ENCODE results near the gene ADRM1. TPM values are rescaled to one million over a fixed set of nuclear protein-coding genes. Genes with fewer than 3 reads are reported as not detected.

ADRM1 gene
- total RNA-seq, 4 donors from 2014 or later = 89.9 to 140 (median 117) TPM

- Histone ChIP-seq H3K27ac (peak overlapping the region in 2 of 3 donors; percentile 12 to 55), H3K9me3 (no peaks in the 10 kb centered on the region), H3K4me1 (peaks cover 23 to 24% of the 10 kb centered on the region in 2 donors), H3K4me3 (replicated peaks in 1 of 3) (no peak overlapping the region), H3K36me3 (peaks cover 43 to 48% of the 10 kb centered on the region in 2 donors), H3K27me3 (no peaks in the 10 kb centered on the region)
- TF ChIP-seq CTCF (IDR thresholded peaks at IDR 0.05) = no peak
- TF ChIP-seq POLR2A (IDR thresholded peaks at IDR 0.05) = no peak
- DNase-seq = peak; percentile 33 to 86
- WGBS, 2 donors = 49 to 83% methylated on average over 6 of the region's 6 CpGs
- intact Hi-C loops (cut with DNase I) = no loop called here
Measured at GRCh38 chr20:62276439-62276838, 26.4 kb upstream of the ADRM1 start.

DNA sequence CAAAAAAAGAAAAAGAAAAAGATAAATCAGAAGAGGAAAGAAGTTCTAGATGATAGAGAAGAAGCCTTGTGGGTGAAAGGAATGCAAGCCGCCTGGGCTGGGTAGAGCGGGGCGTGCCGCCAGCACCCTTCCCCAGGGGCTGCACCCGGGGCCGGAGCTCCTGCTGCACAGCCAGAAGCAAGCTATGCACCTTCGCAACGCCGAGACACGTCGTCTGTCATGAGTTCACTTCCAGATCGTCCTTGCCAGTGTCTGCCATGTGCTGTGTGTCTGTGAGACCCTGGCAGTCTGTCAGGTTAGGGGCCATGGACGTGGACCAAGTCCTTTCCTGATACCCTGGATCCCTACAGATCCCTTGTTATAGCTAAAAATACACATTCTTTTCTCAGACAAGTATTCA, 25.5 kb upstream of the ADRM1 start:
- Histone ChIP-seq H3K4me3 (replicated peaks in 1 of 3) (no peak overlapping the region), H3K36me3 (peaks cover 49% of the 10 kb centered on the region in 2 donors), H3K27ac (peak overlapping the region in 1 of 3 donors; percentile 12), H3K4me1 (peaks cover 23 to 24% of the 10 kb centered on the region in 2 donors), H3K9me3 (no peaks in the 10 kb centered on the region), H3K27me3 (no peaks in the 10 kb centered on the region)
- TF ChIP-seq POLR2A (IDR thresholded peaks at IDR 0.05) = no peak
- TF ChIP-seq CTCF (IDR thresholded peaks at IDR 0.05) = no peak
- WGBS, 2 donors = 79 to 81% methylated on average over 13 of the region's 13 CpGs
- no peak for DNase-seq
- intact Hi-C loops (cut with DNase I) = no loop called here

DNA sequence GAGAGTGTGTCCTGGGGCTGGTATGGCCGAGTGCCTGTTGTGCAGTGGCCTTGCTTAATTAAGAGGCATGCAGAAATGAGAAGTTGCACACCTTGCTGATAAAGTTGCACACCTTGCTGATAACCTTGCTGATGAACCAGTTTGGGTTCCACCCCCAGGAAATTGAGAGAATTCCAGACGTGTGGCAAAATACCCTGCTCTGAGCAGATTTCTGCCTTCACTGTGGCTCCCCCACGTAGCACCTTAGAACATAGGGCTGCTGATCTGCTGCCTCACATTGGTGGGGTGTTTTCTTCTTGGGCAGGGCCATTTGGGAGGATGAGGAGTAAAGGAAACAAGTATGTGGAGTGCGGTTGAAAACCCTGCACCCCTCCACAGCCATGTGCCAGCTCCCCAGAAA, 22.5 kb upstream of the ADRM1 start:
- TF ChIP-seq CTCF (IDR thresholded peaks at IDR 0.05) (no peak), POLR2A (IDR thresholded peaks at IDR 0.05) (no peak)

GRCh38 chr20:62281161-62281933, 21.4 kb upstream of the ADRM1 start:
- intact Hi-C loops (cut with DNase I) = no loop called here
- whole genome bisulfite sequencing, 2 donors = 93 to 94% methylated on average over 31 of the region's 31 CpGs
- H3K27me3 ChIP-seq = no peaks in the 10 kb centered on the region
- no peak overlapping the region for H3K4me3 ChIP-seq (replicated peaks in 1 of 3)
- no peaks in the 10 kb centered on the region for H3K9me3 ChIP-seq
- TF ChIP-seq POLR2A (IDR thresholded peaks at IDR 0.05) (no peak), CTCF (IDR thresholded peaks at IDR 0.05) (no peak)
- peaks cover 6 to 7% of the 10 kb centered on the region in 2 donors for H3K4me1 ChIP-seq
- no peak overlapping the region for H3K27ac ChIP-seq
- H3K36me3 ChIP-seq = peaks cover 56 to 59% of the 10 kb centered on the region in 2 donors
- no peak for DNase-seq

More for the DNA sequence above, 22.5 kb upstream of the ADRM1 start:
- Histone ChIP-seq H3K36me3 (peaks cover 51 to 53% of the 10 kb centered on the region in 2 donors), H3K9me3 (no peaks in the 10 kb centered on the region), H3K4me3 (replicated peaks in 1 of 3) (no peak overlapping the region), H3K27me3 (no peaks in the 10 kb centered on the region), H3K27ac (no peak overlapping the region), H3K4me1 (peaks cover 12 to 16% of the 10 kb centered on the region in 2 donors)
- intact Hi-C loops (cut with DNase I) = no loop called here
- 88% methylated on average over 4 of the region's 4 CpGs for WGBS, 2 donors
- DNase-seq = no peak

DNA sequence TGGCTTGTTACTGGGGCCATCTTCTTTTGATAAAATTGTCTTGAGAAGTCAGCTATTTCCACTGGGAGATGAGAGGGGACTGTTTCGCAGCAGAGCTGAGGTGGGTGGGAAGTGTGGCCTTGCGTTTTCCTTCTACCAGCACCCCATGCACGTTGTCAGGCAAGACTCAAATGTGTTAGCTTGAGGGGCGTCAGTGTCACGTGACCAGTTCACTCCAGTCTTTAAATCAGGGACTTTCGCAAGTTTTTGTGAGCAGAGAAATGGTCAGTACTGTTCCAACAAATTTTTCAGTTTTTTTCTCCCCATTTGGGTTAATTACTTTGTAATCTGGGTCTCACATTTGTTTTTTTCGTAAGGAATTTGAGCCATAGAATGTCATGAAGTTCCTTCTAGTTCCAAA, 20.7 kb upstream of the ADRM1 start:
- TF ChIP-seq CTCF (IDR thresholded peaks at IDR 0.05) = no peak
- TF ChIP-seq POLR2A (IDR thresholded peaks at IDR 0.05) = no peak
- intact Hi-C loops (cut with DNase I) = no loop called here
- Histone ChIP-seq H3K27ac (no peak overlapping the region), H3K4me3 (replicated peaks in 1 of 3) (no peak overlapping the region), H3K36me3 (peaks cover 62 to 66% of the 10 kb centered on the region in 2 donors), H3K9me3 (no peaks in the 10 kb centered on the region), H3K27me3 (no peaks in the 10 kb centered on the region), H3K4me1 (peaks cover 0 to 6% of the 10 kb centered on the region in 2 donors)
- DNase-seq = no peak
- WGBS, 2 donors = 94 to 96% methylated on average over 7 of the region's 7 CpGs
